BLaER1 treated with 17β-estradiol and CSF1 and Interleukin-3, amounts not matched to agents 10 nM and 100 nM (cell line): ENCODE data around the gene EEFSEC.
A peak's percentile ranks its signal among the peaks of the same experiment; 100 is the strongest.

Source experiments
- H3K27ac ChIP-seq, 11 experiments: shearing (Covaris generic); formaldehyde crosslinking; 2 replicates each; pipeline ENCODE4 v1.8.1; 2022
- H3K27me3 ChIP-seq, 11 experiments: shearing (Covaris generic); formaldehyde crosslinking; 2 replicates each; pipeline ENCODE4 v1.8.1; 2022
- H3K36me3 ChIP-seq, 11 experiments: shearing (Covaris generic); formaldehyde crosslinking; 2 replicates each; pipeline ENCODE4 v1.8.1; 2022
- H3K4me1 ChIP-seq, 10 experiments: shearing (Covaris generic); formaldehyde crosslinking; 2 replicates each; pipeline ENCODE4 v1.8.1; 2022
- H3K4me2 ChIP-seq, 11 experiments: shearing (Covaris generic); formaldehyde crosslinking; 2 replicates each; pipeline ENCODE4 v1.8.1; 2022
- H3K4me3 ChIP-seq, 10 experiments: shearing (Covaris generic); formaldehyde crosslinking; 2 replicates each; pipeline ENCODE4 v1.8.1; 2022
- H3K9ac ChIP-seq, 11 experiments: shearing (Covaris generic); formaldehyde crosslinking; 2 replicates each; pipeline ENCODE4 v1.8.1; 2022
- H3K9me3 ChIP-seq, 11 experiments: shearing (Covaris generic); formaldehyde crosslinking; replicated peaks in 1 of 11; 2 replicates each; pipeline ENCODE4 v1.8.1; 2022
- H4K20me1 ChIP-seq, 11 experiments: shearing (Covaris generic); formaldehyde crosslinking; 2 replicates each; pipeline ENCODE4 v1.8.1; 2022
- Cebpa-rat ChIP-seq, 11 experiments: shearing (Covaris generic); IDR thresholded peaks; 2 replicates each; pipeline ENCODE4 v1.8.1; 2022

EEFSEC gene

DNA sequence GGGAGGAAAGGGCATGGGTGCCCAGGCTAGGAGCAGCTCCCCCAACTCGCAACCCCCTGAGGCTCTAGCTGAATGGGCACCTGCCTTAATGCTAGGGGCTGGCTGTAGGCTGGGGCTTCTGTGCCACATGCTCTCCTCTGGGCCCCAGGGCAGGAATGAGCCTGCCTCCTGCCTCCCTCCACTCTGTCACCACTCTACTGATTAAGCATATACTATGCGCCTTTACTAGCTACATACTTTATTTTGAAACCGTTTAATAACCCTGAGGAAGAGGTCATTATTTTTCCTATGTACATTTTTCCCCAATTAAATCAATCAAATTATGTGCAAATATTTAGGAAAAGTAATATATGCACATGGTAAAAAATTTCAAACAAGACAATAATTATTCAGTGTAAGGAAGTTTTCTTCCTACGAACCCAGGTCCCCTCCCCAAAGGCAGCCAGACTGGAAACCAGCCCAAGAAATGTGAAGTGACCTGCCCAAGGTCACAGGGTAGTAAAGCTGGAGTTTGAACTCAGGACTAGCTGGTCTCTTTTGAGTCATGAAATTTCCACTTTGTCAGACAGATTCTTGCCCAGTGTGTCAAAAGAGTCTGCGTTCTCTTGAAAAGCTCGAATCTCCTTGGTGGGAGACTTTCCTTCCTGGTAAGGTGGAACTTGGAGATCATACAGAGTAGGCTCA, 190.9 kb downstream of the EEFSEC start:
- Histone ChIP-seq H4K20me1 (peaks cover 0 to 6% (median 0%) of the 10 kb centered on the region in 11 experiments; a peak in 1 of 22 replicates), H3K27me3 (no peaks in the 10 kb centered on the region), H3K9ac (no peak overlapping the region), H3K4me1 (peaks cover 8 to 19% (median 11%) of the 10 kb centered on the region in 10 experiments), H3K36me3 (peaks cover 5 to 34% (median 18%) of the 10 kb centered on the region in 11 experiments; a peak in 17 of 22 replicates), H3K9me3 (no peaks in the 10 kb centered on the region), H3K4me3 (no peak overlapping the region), H3K4me2 (no peak overlapping the region), H3K27ac (no peak overlapping the region)
- no peak for TF ChIP-seq Cebpa-rat (IDR thresholded peaks at IDR 0.05)

DNA sequence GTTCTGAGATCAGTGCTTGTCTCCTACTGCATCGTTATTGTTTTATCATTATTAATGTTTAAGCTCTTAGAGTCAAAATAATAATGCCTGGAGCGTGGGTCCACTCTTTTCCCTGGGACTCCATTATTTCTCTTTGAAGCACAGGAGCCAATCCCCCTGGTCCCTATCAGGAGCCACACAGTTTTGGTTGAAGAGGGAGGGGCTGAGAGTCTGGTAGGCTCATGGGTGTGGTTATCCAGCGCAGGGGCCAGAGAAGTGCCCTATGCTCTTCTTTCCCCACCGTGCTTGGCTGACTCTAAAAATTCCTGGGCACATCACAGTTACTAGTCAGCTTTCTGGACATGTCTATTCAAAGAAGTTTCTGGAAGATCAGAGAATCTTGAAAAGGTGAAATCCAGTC, 191.9 kb downstream of the EEFSEC start:
- Histone ChIP-seq H3K4me3 (no peak overlapping the region), H3K36me3 (peaks cover 5 to 34% (median 18%) of the 10 kb centered on the region in 11 experiments; a peak in 17 of 22 replicates), H3K4me1 (peaks cover 11 to 27% (median 19%) of the 10 kb centered on the region in 10 experiments), H3K27me3 (no peaks in the 10 kb centered on the region), H4K20me1 (peaks cover 0 to 9% (median 0%) of the 10 kb centered on the region in 11 experiments; a peak in 1 of 22 replicates), H3K9ac (no peak overlapping the region), H3K9me3 (no peaks in the 10 kb centered on the region), H3K27ac (no peak overlapping the region), H3K4me2 (no peak overlapping the region)
- TF ChIP-seq Cebpa-rat (IDR thresholded peaks at IDR 0.05): no peak

DNA sequence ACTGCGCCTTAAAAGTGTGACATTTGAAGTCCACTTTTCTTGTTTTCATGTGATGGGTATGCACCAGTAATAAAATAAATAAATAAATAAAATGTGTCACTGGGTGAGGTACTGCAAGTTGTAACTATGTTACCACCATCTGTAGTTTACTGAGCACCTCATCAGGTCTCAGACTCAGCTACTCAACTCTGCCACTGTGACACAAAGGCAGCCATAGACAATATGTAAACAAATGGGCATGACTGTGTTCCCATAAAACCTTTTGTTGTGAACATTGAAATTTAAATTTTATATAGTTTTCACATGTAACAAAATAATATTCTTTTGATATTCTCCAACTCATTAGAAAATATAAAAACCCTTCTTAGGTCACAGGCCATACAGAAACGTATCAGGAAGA, 193.3 kb downstream of the EEFSEC start:
- H3K27me3 ChIP-seq: no peaks in the 10 kb centered on the region
- H3K36me3 ChIP-seq: peaks cover 3 to 40% (median 11%) of the 10 kb centered on the region in 11 experiments; a peak in 17 of 22 replicates
- no peak for TF ChIP-seq Cebpa-rat (IDR thresholded peaks at IDR 0.05)
- no peak overlapping the region for H3K4me3 ChIP-seq
- peaks cover 11 to 28% (median 21%) of the 10 kb centered on the region in 10 experiments for H3K4me1 ChIP-seq
- no peak overlapping the region for H3K27ac ChIP-seq
- no peak overlapping the region for H3K4me2 ChIP-seq
- peaks cover 0 to 10% (median 0%) of the 10 kb centered on the region in 11 experiments; a peak in 1 of 22 replicates for H4K20me1 ChIP-seq
- no peaks in the 10 kb centered on the region for H3K9me3 ChIP-seq
- no peak overlapping the region for H3K9ac ChIP-seq

DNA sequence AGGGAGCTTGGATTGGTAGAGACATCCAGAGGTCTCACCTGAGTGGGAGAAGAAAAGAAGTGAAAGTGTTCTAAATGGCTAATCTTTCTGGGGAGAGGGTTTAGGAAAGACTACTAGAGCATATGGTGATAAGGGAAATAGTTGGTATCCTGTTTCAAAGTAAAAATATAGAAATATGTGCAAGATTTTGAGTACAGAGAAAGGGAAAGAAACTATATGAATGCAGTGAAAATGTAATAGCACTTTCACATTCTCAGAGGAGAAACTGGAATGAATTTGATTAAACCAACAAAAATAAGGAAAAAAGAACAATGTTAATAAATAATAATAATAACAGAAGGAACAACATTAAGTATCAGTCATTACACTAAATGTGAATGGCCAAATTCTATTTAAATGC, 194.0 kb downstream of the EEFSEC start:
- no peak for TF ChIP-seq Cebpa-rat (IDR thresholded peaks at IDR 0.05)
- Histone ChIP-seq H3K9me3 (no peaks in the 10 kb centered on the region), H3K36me3 (peaks cover 0 to 40% (median 10%) of the 10 kb centered on the region in 11 experiments; a peak in 10 of 22 replicates), H3K4me3 (no peak overlapping the region), H3K27me3 (no peaks in the 10 kb centered on the region), H3K27ac (no peak overlapping the region), H4K20me1 (peaks cover 0 to 10% (median 0%) of the 10 kb centered on the region in 11 experiments; a peak in 2 of 22 replicates), H3K9ac (no peak overlapping the region), H3K4me1 (peaks cover 11 to 28% (median 21%) of the 10 kb centered on the region in 10 experiments), H3K4me2 (no peak overlapping the region)

DNA sequence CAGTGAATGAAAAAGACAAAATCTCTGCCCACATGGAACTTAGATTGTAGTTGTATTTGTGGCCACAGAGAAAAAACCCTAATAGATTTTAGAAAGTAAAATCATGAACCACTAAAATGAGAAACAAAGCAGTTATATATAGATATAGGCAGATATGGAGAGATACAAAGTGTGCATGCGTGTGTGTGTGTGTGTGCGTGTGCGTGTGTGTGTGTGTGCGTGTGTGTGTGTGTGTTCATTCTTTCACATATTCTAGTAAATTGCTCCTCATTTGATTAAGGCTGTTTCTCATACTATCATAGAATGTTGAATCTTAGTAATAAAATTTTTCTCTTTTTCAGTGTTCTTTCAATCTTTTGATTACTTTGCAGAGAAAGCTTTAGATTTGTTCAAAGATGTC, 194.8 kb downstream of the EEFSEC start:
- Histone ChIP-seq H3K9me3 (no peaks in the 10 kb centered on the region), H3K9ac (no peak overlapping the region), H3K4me3 (no peak overlapping the region), H3K27ac (no peak overlapping the region), H4K20me1 (peaks cover 0 to 10% (median 0%) of the 10 kb centered on the region in 11 experiments; a peak in 2 of 22 replicates), H3K27me3 (no peaks in the 10 kb centered on the region), H3K4me1 (peaks cover 11 to 28% (median 21%) of the 10 kb centered on the region in 10 experiments), H3K4me2 (peak overlapping the region in 3 of 11 experiments; percentile 54 to 82 (median 71); a peak in 5 of 22 replicates), H3K36me3 (peaks cover 0 to 33% (median 9%) of the 10 kb centered on the region in 11 experiments; a peak in 9 of 22 replicates)
- no peak for TF ChIP-seq Cebpa-rat (IDR thresholded peaks at IDR 0.05)

DNA sequence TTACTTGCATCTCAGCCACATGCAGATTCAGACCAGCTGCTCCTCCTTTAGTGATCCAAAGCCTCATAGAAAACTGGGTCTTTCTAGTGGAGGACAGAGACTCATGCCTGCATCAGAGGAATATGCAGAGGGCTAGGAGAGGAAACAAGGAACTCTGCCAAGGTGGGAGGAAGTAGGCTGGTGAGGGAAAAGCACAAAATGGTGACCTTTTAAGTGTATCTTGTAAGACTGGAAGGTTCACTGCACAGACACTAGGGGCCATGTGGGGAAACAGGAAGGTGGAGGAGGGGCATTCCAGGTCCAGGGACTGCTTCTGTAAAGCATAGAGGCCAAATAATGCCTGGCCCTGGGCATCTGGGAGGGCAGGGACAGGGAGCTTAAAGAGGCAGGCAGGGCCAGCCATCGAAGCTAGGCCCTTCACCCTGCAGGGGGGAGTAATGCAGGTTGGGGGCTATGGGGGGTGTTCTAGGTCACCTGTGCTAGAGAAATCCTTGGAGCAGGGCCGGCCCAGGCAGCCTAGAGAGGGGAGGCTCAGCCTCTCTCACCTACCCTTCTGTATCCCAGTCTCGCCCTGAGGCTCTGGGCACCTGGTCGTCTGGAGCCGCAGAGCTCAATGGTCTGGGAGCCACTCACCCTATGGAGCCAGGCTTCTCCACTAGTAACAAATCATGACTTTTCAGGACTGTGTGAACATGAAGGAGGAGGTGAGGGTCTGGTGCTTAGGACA, 195.7 kb downstream of the EEFSEC start:
- Histone ChIP-seq H3K9ac (peak overlapping the region in 1 of 11 experiments; percentile 41; a peak in 1 of 22 replicates), H3K27ac (peak overlapping the region in 5 of 11 experiments; percentile 2 to 26 (median 15); a peak in 4 of 22 replicates), H4K20me1 (peaks cover 0 to 10% (median 0%) of the 10 kb centered on the region in 11 experiments; a peak in 2 of 22 replicates), H3K27me3 (no peaks in the 10 kb centered on the region), H3K4me1 (peaks cover 11 to 28% (median 17%) of the 10 kb centered on the region in 10 experiments), H3K4me2 (peak overlapping the region; percentile 47 to 82 (median 71)), H3K36me3 (peaks cover 0 to 29% (median 9%) of the 10 kb centered on the region in 11 experiments; a peak in 10 of 22 replicates), H3K4me3 (no peak overlapping the region), H3K9me3 (no peaks in the 10 kb centered on the region)
- TF ChIP-seq Cebpa-rat (IDR thresholded peaks at IDR 0.05): no peak

DNA sequence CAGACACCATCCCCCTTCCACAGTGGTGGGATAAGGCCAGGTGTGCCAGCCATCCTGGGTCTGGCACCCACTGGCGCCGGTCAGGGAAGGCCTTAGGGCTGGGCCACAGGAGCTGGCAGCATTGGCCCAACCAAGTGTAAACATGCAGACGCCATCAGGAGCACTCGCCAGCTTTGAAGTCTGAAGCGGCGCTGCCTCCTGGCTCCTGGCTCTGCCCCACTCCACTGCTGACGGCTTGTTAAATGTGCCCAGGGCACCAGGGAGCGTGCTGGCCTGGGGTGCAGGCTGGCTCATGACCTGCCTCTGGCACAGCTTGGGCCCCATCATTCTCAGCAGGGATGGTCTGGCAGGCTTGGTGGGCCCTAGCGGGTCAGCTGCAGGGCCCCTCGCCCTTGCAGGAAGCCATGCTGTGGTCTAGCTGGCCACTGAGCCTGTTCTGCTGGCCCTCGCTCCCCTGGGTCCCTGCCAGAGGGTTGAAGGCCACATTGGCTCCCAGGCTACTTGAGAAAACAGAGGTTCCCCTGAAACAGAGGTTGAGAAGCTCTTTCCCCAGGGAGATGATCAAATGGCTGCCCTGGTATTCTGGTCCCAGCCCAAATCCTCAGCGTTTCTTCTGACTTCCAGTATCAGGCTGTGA, 196.8 kb downstream of the EEFSEC start:
- H4K20me1 ChIP-seq: peaks cover 0 to 17% (median 0%) of the 10 kb centered on the region in 11 experiments; a peak in 3 of 22 replicates
- no peaks in the 10 kb centered on the region for H3K27me3 ChIP-seq
- no peak overlapping the region for H3K4me3 ChIP-seq
- no peaks in the 10 kb centered on the region for H3K9me3 ChIP-seq
- peaks cover 11 to 28% (median 17%) of the 10 kb centered on the region in 10 experiments for H3K4me1 ChIP-seq
- H3K4me2 ChIP-seq: peak overlapping the region in 5 of 11 experiments; percentile 4 to 82 (median 29); a peak in 5 of 22 replicates
- TF ChIP-seq Cebpa-rat (IDR thresholded peaks at IDR 0.05): no peak
- no peak overlapping the region for H3K27ac ChIP-seq
- no peak overlapping the region for H3K9ac ChIP-seq
- H3K36me3 ChIP-seq: peaks cover 0 to 22% (median 5%) of the 10 kb centered on the region in 11 experiments; a peak in 10 of 22 replicates

DNA sequence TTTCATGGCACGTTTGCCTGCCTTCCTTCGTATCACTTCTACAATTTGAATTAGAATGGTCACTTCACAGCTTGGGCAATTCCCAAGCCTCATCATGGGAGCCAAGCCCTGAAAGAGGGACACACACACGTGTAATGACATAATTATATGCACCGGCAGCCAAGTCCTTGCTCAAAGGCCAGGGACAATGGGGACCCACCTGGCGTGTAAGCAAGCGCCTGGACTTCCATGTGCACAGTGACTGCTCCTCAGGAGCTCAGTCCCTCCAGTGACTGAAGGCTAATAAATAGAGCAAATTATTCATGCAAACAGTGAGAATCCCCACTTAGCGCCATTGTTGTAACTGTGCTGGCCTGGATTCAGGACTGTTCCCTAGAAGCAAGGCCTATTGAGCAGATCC, 198.3 kb downstream of the EEFSEC start:
- Histone ChIP-seq H3K4me2 (no peak overlapping the region), H4K20me1 (peaks cover 0 to 18% (median 0%) of the 10 kb centered on the region in 11 experiments; a peak in 4 of 22 replicates), H3K4me1 (peaks cover 11 to 28% (median 17%) of the 10 kb centered on the region in 10 experiments), H3K27me3 (no peaks in the 10 kb centered on the region), H3K9me3 (no peaks in the 10 kb centered on the region), H3K4me3 (no peak overlapping the region), H3K27ac (no peak overlapping the region), H3K36me3 (peaks cover 0 to 22% (median 5%) of the 10 kb centered on the region in 11 experiments; a peak in 10 of 22 replicates), H3K9ac (no peak overlapping the region)
- no peak for TF ChIP-seq Cebpa-rat (IDR thresholded peaks at IDR 0.05)
